Hepatocyte (in vitro differentiated cells): Measurements from ENCODE around the gene NHLRC1. TPM values are rescaled to one million over a fixed set of nuclear protein-coding genes. Genes with fewer than 3 reads are reported as not detected.

Experiments used
- DNase-seq: peaks from one replicate; pipeline ENCODE4 v3.0.0-alpha.2; 2016; ENCODE audit warnings: low spot score
- H2AFZ ChIP-seq: fragments of 200-600 bp; sonication (generic); 2 replicates; pipeline ENCODE4 v1.6.0; 2016; ENCODE audit warnings: antibody characterized with exemption, mild to moderate bottlenecking
- H3K27ac ChIP-seq: fragments of 200-600 bp; sonication (generic); 2 replicates; pipeline ENCODE4 v1.5.1; 2016; ENCODE audit warnings: mild to moderate bottlenecking
- H3K27me3 ChIP-seq: fragments of 200-600 bp; sonication (generic); 2 replicates; pipeline ENCODE4 v1.6.1; 2016
- H3K36me3 ChIP-seq: fragments of 200-600 bp; sonication (generic); replicated peaks from 2 replicates; pipeline ENCODE4 v1.5.1; 2016; ENCODE audit warnings: low read depth; ENCODE audit not compliant: insufficient read depth
- H3K4me1 ChIP-seq: fragments of 200-600 bp; sonication (generic); 2 replicates; pipeline ENCODE4 v1.5.1; 2016; ENCODE audit warnings: mild to moderate bottlenecking, moderate library complexity; ENCODE audit not compliant: insufficient read depth
- H3K4me2 ChIP-seq: fragments of 200-600 bp; sonication (generic); 2 replicates; pipeline ENCODE4 v1.6.0; 2016
- H3K4me3 ChIP-seq: fragments of 200-600 bp; sonication (generic); 2 replicates; pipeline ENCODE4 v1.5.1; 2016; ENCODE audit warnings: mild to moderate bottlenecking
- H3K79me2 ChIP-seq: fragments of 200-600 bp; sonication (generic); 2 replicates; pipeline ENCODE4 v1.6.0; 2017; ENCODE audit warnings: mild to moderate bottlenecking
- H3K9me2 ChIP-seq: fragments of 200-600 bp; sonication (generic); replicated peaks from 2 replicates; pipeline ENCODE4 v1.6.0; 2017; ENCODE audit warnings: mild to moderate bottlenecking; ENCODE audit not compliant: insufficient read depth
- H3K9me3 ChIP-seq: fragments of 200-600 bp; sonication (generic); 2 replicates; pipeline ENCODE4 v1.5.1; 2016; ENCODE audit warnings: low read depth, mild to moderate bottlenecking
- H4K20me1 ChIP-seq: fragments of 200-600 bp; sonication (generic); 2 replicates; pipeline ENCODE4 v1.6.0; 2016; ENCODE audit warnings: mild to moderate bottlenecking; ENCODE audit not compliant: insufficient read depth, poor library complexity, severe bottlenecking
- EZH2 ChIP-seq: fragments of 200-600 bp; sonication (generic); IDR thresholded peaks from 2 replicates; pipeline ENCODE4 v1.6.1; 2016; ENCODE audit warnings: antibody characterized with exemption, mild to moderate bottlenecking, borderline replicate concordance
- EZH2phosphoT487 ChIP-seq: fragments of 200-600 bp; sonication (generic); IDR thresholded peaks from one replicate; pipeline ENCODE4 v1.6.1; 2018; ENCODE audit warnings: antibody characterized with exemption, mild to moderate bottlenecking, low read depth, moderate library complexity; ENCODE audit not compliant: unreplicated experiment, severe bottlenecking
- WGBS: methylation state at CpG from one replicate; pipeline ENCODE4 v1.1.6; 2016; ENCODE audit warnings: low lambda C conversion rate; ENCODE audit errors: missing lambda C conversion rate; 5-methylcytosine and 5-hydroxymethylcytosine counted together
- polyA plus RNA-seq: library from polyadenylated mRNA; unstranded; fragments of >200 nt; fragmentation: Nextera tagmentation; extraction: Ambion mirVana; gene quantifications from 2 replicates; pipeline ENCODE4 v1.2.1, GENCODE V29; 2016
- total RNA-seq: library from RNA; depleted of rRNA; stranded (reverse); fragments of >200 nt; gene quantifications from 2 replicates; pipeline ENCODE4 v1.2.3, GENCODE V29; 2014
- TF ChIP-seq, protein P1 (sequence below): fragments of 200-600 bp; sonication (generic); IDR thresholded peaks from 2 replicates; pipeline ENCODE4 v1.5.1; 2016; ENCODE audit warnings: antibody characterized with exemption, mild to moderate bottlenecking; ENCODE audit not compliant: poor library complexity

The NHLRC1 gene
- total and polyA plus RNA-seq, 2 experiments from 2014 or later: 1.5 to 1.6 TPM

DNA sequence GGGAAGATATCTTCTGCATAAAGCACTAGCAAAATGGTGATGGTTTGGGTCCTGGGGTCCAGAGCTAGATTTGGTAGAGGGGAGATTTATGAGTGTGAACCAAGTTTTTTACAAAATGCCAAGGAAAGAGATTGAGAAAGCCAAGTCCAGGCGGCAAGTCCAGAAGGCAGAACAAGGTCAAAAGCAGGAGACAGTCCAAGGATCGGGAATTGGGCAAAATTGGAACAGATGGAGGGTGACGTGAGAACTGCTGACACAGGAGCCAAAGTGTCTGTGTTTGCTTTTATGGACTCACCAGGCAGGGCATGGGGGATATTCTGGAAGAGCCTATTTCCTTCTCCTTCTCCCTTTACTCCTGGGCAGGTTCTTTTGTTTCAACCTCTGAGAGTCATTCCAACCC is 4.1 kb downstream of the NHLRC1 start:
- Histone ChIP-seq H2AFZ (no peak overlapping the region), H3K4me3 (no peak overlapping the region), H3K4me2 (no peak overlapping the region), H3K9me3 (no peaks in the 10 kb centered on the region), H4K20me1 (no peaks in the 10 kb centered on the region), H3K9me2 (no peaks in the 10 kb centered on the region), H3K27me3 (no peaks in the 10 kb centered on the region), H3K4me1 (peaks cover 5% of the 10 kb centered on the region), H3K36me3 (no peaks in the 10 kb centered on the region), H3K27ac (peak overlapping the region; percentile 17), H3K79me2 (no peaks in the 10 kb centered on the region)
- no peak for DNase-seq
- TF ChIP-seq, protein P1, sequence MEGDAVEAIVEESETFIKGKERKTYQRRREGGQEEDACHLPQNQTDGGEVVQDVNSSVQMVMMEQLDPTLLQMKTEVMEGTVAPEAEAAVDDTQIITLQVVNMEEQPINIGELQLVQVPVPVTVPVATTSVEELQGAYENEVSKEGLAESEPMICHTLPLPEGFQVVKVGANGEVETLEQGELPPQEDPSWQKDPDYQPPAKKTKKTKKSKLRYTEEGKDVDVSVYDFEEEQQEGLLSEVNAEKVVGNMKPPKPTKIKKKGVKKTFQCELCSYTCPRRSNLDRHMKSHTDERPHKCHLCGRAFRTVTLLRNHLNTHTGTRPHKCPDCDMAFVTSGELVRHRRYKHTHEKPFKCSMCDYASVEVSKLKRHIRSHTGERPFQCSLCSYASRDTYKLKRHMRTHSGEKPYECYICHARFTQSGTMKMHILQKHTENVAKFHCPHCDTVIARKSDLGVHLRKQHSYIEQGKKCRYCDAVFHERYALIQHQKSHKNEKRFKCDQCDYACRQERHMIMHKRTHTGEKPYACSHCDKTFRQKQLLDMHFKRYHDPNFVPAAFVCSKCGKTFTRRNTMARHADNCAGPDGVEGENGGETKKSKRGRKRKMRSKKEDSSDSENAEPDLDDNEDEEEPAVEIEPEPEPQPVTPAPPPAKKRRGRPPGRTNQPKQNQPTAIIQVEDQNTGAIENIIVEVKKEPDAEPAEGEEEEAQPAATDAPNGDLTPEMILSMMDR: no peak
- TF ChIP-seq EZH2phosphoT487: no peak
- no peak for TF ChIP-seq EZH2
- WGBS: 58% methylated on average over 3 of the region's 3 CpGs

DNA sequence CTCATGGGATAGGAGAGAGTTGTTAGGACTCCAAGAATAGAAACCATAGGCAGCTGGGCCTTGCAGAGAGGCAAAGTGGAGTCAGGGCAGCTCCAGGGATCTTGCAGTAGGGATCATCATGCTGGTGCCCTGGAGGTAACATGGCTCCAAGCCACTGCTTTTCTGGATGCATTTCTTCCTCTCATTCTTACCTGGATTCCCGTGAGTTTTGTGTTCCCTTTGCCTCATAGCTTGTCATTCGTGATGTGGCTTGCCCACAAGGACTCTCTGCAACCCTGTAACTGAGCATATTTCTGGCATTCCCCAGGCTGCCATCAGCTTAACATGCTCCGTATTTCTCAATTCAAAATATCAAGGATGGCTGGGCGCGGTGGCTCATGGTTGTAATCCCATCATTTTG is 5.3 kb downstream of the NHLRC1 start:
- no peaks in the 10 kb centered on the region for H3K36me3 ChIP-seq
- DNase-seq: no peak
- no peaks in the 10 kb centered on the region for H3K9me2 ChIP-seq
- H3K79me2 ChIP-seq: no peaks in the 10 kb centered on the region
- H3K9me3 ChIP-seq: no peaks in the 10 kb centered on the region
- H2AFZ ChIP-seq: no peak overlapping the region
- H3K4me3 ChIP-seq: no peak overlapping the region
- no peak overlapping the region for H3K4me2 ChIP-seq
- H3K27me3 ChIP-seq: no peaks in the 10 kb centered on the region
- H4K20me1 ChIP-seq: no peaks in the 10 kb centered on the region
- 97% methylated on average over 5 of the region's 5 CpGs for WGBS
- H3K4me1 ChIP-seq: peaks cover 2% of the 10 kb centered on the region
- TF ChIP-seq, protein P1: no peak
- TF ChIP-seq EZH2phosphoT487 (no peak), EZH2 (no peak)
- H3K27ac ChIP-seq: no peak overlapping the region

DNA sequence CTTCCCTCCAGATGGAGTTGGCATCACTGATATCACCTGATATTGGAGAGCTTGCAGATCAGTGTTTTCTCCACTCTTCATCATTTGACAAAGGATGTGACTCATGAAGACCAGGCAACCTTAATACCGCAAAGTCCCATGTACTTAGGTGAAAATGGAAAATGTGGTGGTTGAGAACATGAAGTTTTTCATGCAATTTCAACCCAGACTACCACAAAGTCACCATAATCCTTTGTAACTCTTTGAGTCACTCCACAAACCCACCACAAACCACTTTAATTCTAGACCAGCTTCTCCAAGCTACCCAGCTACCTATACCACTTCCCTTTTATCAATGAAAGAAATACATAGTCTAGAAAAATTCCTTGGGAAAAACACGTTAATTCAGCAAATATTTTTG is 7.1 kb downstream of the NHLRC1 start:
- TF ChIP-seq, protein P1: no peak
- TF ChIP-seq EZH2 (no peak), EZH2phosphoT487 (no peak)
- no peaks in the 10 kb centered on the region for H3K36me3 ChIP-seq

GRCh38 chr6:18110162-18110561 is 12.3 kb downstream of the NHLRC1 start:
- no peaks in the 10 kb centered on the region for H4K20me1 ChIP-seq
- no peak overlapping the region for H2AFZ ChIP-seq
- no peaks in the 10 kb centered on the region for H3K36me3 ChIP-seq
- DNase-seq: no peak
- H3K27me3 ChIP-seq: no peaks in the 10 kb centered on the region
- H3K27ac ChIP-seq: no peak overlapping the region
- no peaks in the 10 kb centered on the region for H3K9me3 ChIP-seq
- TF ChIP-seq EZH2: no peak
- TF ChIP-seq EZH2phosphoT487: no peak
- TF ChIP-seq, protein P1: no peak
- no peak overlapping the region for H3K4me2 ChIP-seq
- H3K79me2 ChIP-seq: no peaks in the 10 kb centered on the region
- no peaks in the 10 kb centered on the region for H3K4me1 ChIP-seq
- no peaks in the 10 kb centered on the region for H3K9me2 ChIP-seq
- no peak overlapping the region for H3K4me3 ChIP-seq

More for the DNA sequence above, 7.1 kb downstream of the NHLRC1 start:
- Histone ChIP-seq H3K4me3 (no peak overlapping the region), H3K9me2 (no peaks in the 10 kb centered on the region), H3K79me2 (no peaks in the 10 kb centered on the region), H3K27me3 (no peaks in the 10 kb centered on the region), H3K4me1 (no peaks in the 10 kb centered on the region), H4K20me1 (no peaks in the 10 kb centered on the region), H3K9me3 (no peaks in the 10 kb centered on the region), H3K27ac (no peak overlapping the region), H3K4me2 (no peak overlapping the region), H2AFZ (no peak overlapping the region)
- 96% methylated on average over 2 of the region's 2 CpGs for WGBS
- DNase-seq: no peak
